Measurements from ENCODE around the gene MUSK.
"Not testable (repeated sequence)": the region's sequence is repeated elsewhere in the genome, so short reads cannot be mapped to it uniquely, and the experiment has no call there.

The MUSK gene

GRCh38 chr9:110668570-110669167 is at the start of gene MUSK:
Gene MUSK (plus strand): TSS chr9:110668791. CDS start chr9:110668905, 114 bp downstream.
- no peak for DNase-seq

- no peak for DNase-seq
Measured at GRCh38 chr9:110619831-110620230, 48.8 kb upstream of the MUSK start.

GRCh38 chr9:110620726-110621125 is 47.9 kb upstream of the MUSK start:
- DNase-seq = no peak

- no peak for DNase-seq
Measured at GRCh38 chr9:110622368-110622767, 46.2 kb upstream of the MUSK start.

- no peak for DNase-seq
Measured at GRCh38 chr9:110623462-110624025, 45.0 kb upstream of the MUSK start.

GRCh38 chr9:110626101-110626829 is 42.3 kb upstream of the MUSK start:
- no peak for DNase-seq

- no peak for DNase-seq
Measured at GRCh38 chr9:110635589-110635988, 33.0 kb upstream of the MUSK start.

GRCh38 chr9:110638381-110638954 is 30.1 kb upstream of the MUSK start:
- DNase-seq = no peak

- no peak for DNase-seq
Measured at GRCh38 chr9:110640736-110641135, 27.9 kb upstream of the MUSK start.

GRCh38 chr9:110641293-110641692 is 27.3 kb upstream of the MUSK start:
- DNase-seq = no peak

- DNase-seq = no peak
Measured at GRCh38 chr9:110648696-110649095, 19.9 kb upstream of the MUSK start.

- no peak for DNase-seq
Measured at GRCh38 chr9:110650261-110650660, 18.3 kb upstream of the MUSK start.

GRCh38 chr9:110650991-110651411 is 17.6 kb upstream of the MUSK start:
- no peak for DNase-seq

GRCh38 chr9:110655754-110656641 is 12.6 kb upstream of the MUSK start:
- DNase-seq = no peak

- DNase-seq = no peak
Measured at GRCh38 chr9:110659891-110660541, 8.6 kb upstream of the MUSK start.

- no peak for DNase-seq
Measured at GRCh38 chr9:110669433-110669832, 842 bp downstream of the MUSK start.

GRCh38 chr9:110671849-110672248 is 3.3 kb downstream of the MUSK start:
- no peak for DNase-seq

GRCh38 chr9:110672873-110673510 is 4.4 kb downstream of the MUSK start:
- no peak for DNase-seq

- DNase-seq = no peak
Measured at GRCh38 chr9:110687497-110687896, 18.9 kb downstream of the MUSK start.

- DNase-seq = no peak
Measured at GRCh38 chr9:110688329-110688728, 19.7 kb downstream of the MUSK start.

GRCh38 chr9:110691002-110691549 is 22.5 kb downstream of the MUSK start:
- no peak for DNase-seq

GRCh38 chr9:110695846-110696245 is 27.3 kb downstream of the MUSK start:
- DNase-seq = not testable (repeated sequence)

All from activated CD4-positive, alpha-beta T cell treated with anti-CD3 and anti-CD28 coated beads for 4 hours (primary cell).